K562 (cell line): ENCODE results near the gene CALD1. TPM values are rescaled to one million over a fixed set of nuclear protein-coding genes. Genes with fewer than 3 reads are reported as not detected.

ENCODE experiments used
- ATAC-seq: fragments of 200-7000 bp; cut with Tn5 transposase; 3 replicates; pipeline ENCODE4 v1.9.1; 2020; ENCODE audit warnings: moderate library complexity
- BruUV-seq: library from RNA; stranded (reverse); fragments of 400-500 nt; replicated peaks from 2 replicates; lab custom pipeline; 2021; lab: Mats Ljungman, UMichigan
- CTCF ChIA-PET: fragments of 300-600 bp; formaldehyde crosslinking; extraction: SDS; loops from one replicate; lab custom pipeline; 2021; ENCODE audit warnings: low intra/inter-chr PET ratio; lab: Yijun Ruan, JAX
- POLR2A ChIA-PET: fragments of 300-600, 350-650 bp; sonication (Branson Sonifier 250); formaldehyde crosslinking; extraction: SDS; loops from one replicate; lab custom pipeline; 2021; ENCODE audit warnings: antibody characterized with exemption, inconsistent platforms; lab: Yijun Ruan, JAX
- DNase-seq, 4 experiments: peaks; one replicate each; pipeline versions ENCODE4 v3.0.0 to v3.0.0-alpha.2; 2011 to 2018; ENCODE audit warnings: low spot score in 3 of 4, mixed read lengths in 3 of 4; ENCODE audit errors: extremely low read depth in 1 of 4
- FAIRE-seq: peaks from 2 replicates; lab custom pipeline; 2011; peaks lifted over from hg19 to GRCh38; lab: Jason Lieb, UNC
- H2AFZ ChIP-seq: 2 replicates; pipeline ENCODE4 v1.6.0; 2011; ENCODE audit warnings: low read depth, low read length, control low read depth, inconsistent platforms
- H3K27ac ChIP-seq: fragments of 200-600 bp; 3 replicates; pipeline ENCODE4 v1.8.0; 2011; ENCODE audit warnings: low read depth, mild to moderate bottlenecking, control low read depth, inconsistent platforms, low read length, moderate library complexity, mixed read lengths; ENCODE audit errors: extremely low read depth
- H3K27me3 ChIP-seq, 2 experiments: fragments of 300-600 bp in 1 of 2; 2 replicates in 1 of 2; 3 replicates in 1 of 2; pipeline versions ENCODE4 v1.6.0 to v1.8.0; 2011; ENCODE audit warnings: inconsistent platforms in 2 of 2, low read length in 2 of 2, mild to moderate bottlenecking in 1 of 2, mixed read lengths in 1 of 2, moderate library complexity in 1 of 2; ENCODE audit not compliant: control insufficient read depth in 2 of 2, insufficient read depth in 2 of 2
- H3K36me3 ChIP-seq: fragments of 300-600 bp; 3 replicates; pipeline ENCODE4 v1.8.0; 2011; ENCODE audit warnings: mild to moderate bottlenecking, low read length, inconsistent platforms; ENCODE audit not compliant: control insufficient read depth, insufficient read depth
- H3K4me1 ChIP-seq, 2 experiments: fragments of 200-600 bp in 1 of 2; replicated peaks in 1 of 2; 2 replicates in 1 of 2; 3 replicates in 1 of 2; pipeline versions ENCODE4 v1.5.1 to v1.8.0; 2011; ENCODE audit warnings: inconsistent platforms in 2 of 2, low read length in 2 of 2, mild to moderate bottlenecking in 1 of 2, mixed read lengths in 1 of 2, moderate library complexity in 1 of 2; ENCODE audit not compliant: control insufficient read depth in 2 of 2, insufficient read depth in 2 of 2
- H3K4me2 ChIP-seq: 2 replicates; pipeline ENCODE4 v1.6.1; 2011; ENCODE audit warnings: low read length, control low read depth, inconsistent platforms, mixed read lengths; ENCODE audit not compliant: insufficient read depth
- H3K4me3 ChIP-seq: fragments of 200-600 bp; sonication (generic), shearing (Covaris generic); 2 replicates; pipeline ENCODE4 v1.5.1; 2016; ENCODE audit warnings: control low read depth, inconsistent platforms
- H3K79me2 ChIP-seq: fragments of 200-600 bp; 3 replicates; pipeline ENCODE4 v1.8.0; 2011; ENCODE audit warnings: low read length, inconsistent platforms; ENCODE audit not compliant: control insufficient read depth, insufficient read depth
- H3K9ac ChIP-seq, 2 experiments: 2 replicates each; pipeline versions ENCODE4 v1.6.0 to v1.6.1; 2011; ENCODE audit warnings: low read depth in 2 of 2, low read length in 2 of 2, control low read depth in 1 of 2, inconsistent platforms in 1 of 2, mild to moderate bottlenecking in 1 of 2, mixed read lengths in 1 of 2; ENCODE audit not compliant: insufficient read depth in 1 of 2
- H3K9me1 ChIP-seq: one replicate; pipeline ENCODE4 v1.6.0; 2011; ENCODE audit warnings: inconsistent platforms, mild to moderate bottlenecking, low read length, moderate library complexity; ENCODE audit not compliant: control insufficient read depth, insufficient read depth
- H3K9me3 ChIP-seq: replicated peaks from 2 replicates; pipeline ENCODE4 v1.5.1; 2011; ENCODE audit warnings: low read depth, low read length, inconsistent platforms; ENCODE audit not compliant: control insufficient read depth, insufficient read depth
- H4K20me1 ChIP-seq: replicated peaks from 2 replicates; pipeline ENCODE4 v1.6.1; 2011; ENCODE audit warnings: low read length, inconsistent platforms, mixed read lengths; ENCODE audit not compliant: control insufficient read depth, insufficient read depth
- THAP7 ChIP-seq: fragments of 250-450 bp; sonication (Bioruptor Pico); IDR thresholded peaks from 2 replicates; pipeline ENCODE4 v1.5.0; 2021
- ZNF592 ChIP-seq: fragments of 450-650 bp; IDR thresholded peaks from 2 replicates; pipeline ENCODE4 v1.6.1; 2017; ENCODE audit warnings: antibody characterized with exemption, mild to moderate bottlenecking
- ZNF785 ChIP-seq: fragments of 250-450 bp; sonication (Bioruptor Pico); IDR thresholded peaks from 2 replicates; pipeline ENCODE4 v1.4.0; 2020; ENCODE audit warnings: mild to moderate bottlenecking
- WGBS: fragments of 100-300 bp; shearing (Covaris generic); methylation state at CpG from one replicate; pipeline ENCODE4 v1.1.6; 2016; ENCODE audit warnings: low coverage, mixed read lengths; ENCODE audit not compliant: insufficient coverage; ENCODE audit errors: missing lambda C conversion rate; 5-methylcytosine and 5-hydroxymethylcytosine counted together
- in situ Hi-C: fragments of 300-500 bp; cut with MboI; formaldehyde crosslinking; loops from 4 replicates; pipeline ENCODE4 v1.15.0; 2018; ENCODE audit warnings: inconsistent platforms, mixed read lengths
- intact Hi-C: fragments of 100-400 bp; cut with micrococcal nuclease; formaldehyde crosslinking; loops from 2 replicates; pipeline ENCODE4 v1.14.2; 2022
- polyA plus RNA-seq, 8 experiments: library from polyadenylated mRNA; depleted of rRNA in 4 of 8; stranded (reverse) in 5 of 8; unstranded in 3 of 8; fragments of >200 nt; fragmentation: Nextera tagmentation in 2 of 8; fragmentation: Illumina TruSeq in 1 of 8; extraction: Ambion mirVana in 2 of 8; extraction: Trizol in 1 of 8; gene quantifications; 2 replicates each; pipeline versions ENCODE4 v1.2.1 to v1.2.3, GENCODE V29; 2011 to 2014; ENCODE audit warnings: inconsistent platforms in 1 of 8, missing spikeins in 1 of 8
- total RNA-seq, 7 experiments: library from RNA; depleted of rRNA in 6 of 7; stranded (reverse); fragments of >200 nt in 6 of 7; fragmentation: Illumina TruSeq in 2 of 7; extraction: Trizol in 2 of 7; gene quantifications; 2 replicates each; pipeline versions ENCODE4 v1.2.1 to v1.2.3, GENCODE V29; 2011 to 2021; ENCODE audit warnings: low replicate concordance in 1 of 7

Gene CALD1
- total and polyA plus RNA-seq, 9 of the 15 experiments (the other 6 are each of a cell fraction or from before 2014, with no cell fraction given), result 0.40 TPM; not detected in 8

- H3K36me3 ChIP-seq, result no peaks in the 10 kb centered on the region
- in situ Hi-C loops (loop anchor here (5.0 to 10.0 kb wide), 2 partner anchors 321 to 504 kb away; no protein-coding TSS in a partner anchor), intact Hi-C loops (loop anchor here (10.0 kb wide), 1 partner anchor 434 kb away; no protein-coding TSS in a partner anchor)
- H3K79me2 ChIP-seq, result no peaks in the 10 kb centered on the region
- no peak overlapping the region for H3K4me3 ChIP-seq
- H3K9me1 ChIP-seq, result no peaks in the 10 kb centered on the region
- no peak for TF ChIP-seq ZNF592
- TF ChIP-seq ZNF785 (CRISPR knock-in tag), result no peak
- TF ChIP-seq THAP7 (CRISPR knock-in tag), result no peak
- ATAC-seq, result no peak
- no TSS peak for BruUV-seq
- H3K9me3 ChIP-seq, result no peaks in the 10 kb centered on the region
- no peak for FAIRE-seq
- H3K27me3 ChIP-seq, result peaks cover 6 to 13% of the 10 kb centered on the region in 2 experiments; a peak in 3 of 5 replicates
- H3K27ac ChIP-seq, result no peak overlapping the region
- no peak for DNase-seq
- no peak overlapping the region for H2AFZ ChIP-seq
- H3K9ac ChIP-seq, result no peak overlapping the region
- 0% methylated on average over 1 of the region's 1 CpG for WGBS
- H4K20me1 ChIP-seq, result no peaks in the 10 kb centered on the region
- ChIA-PET CTCF (no interaction called here), POLR2A (interaction anchor here (0.6 to 1.0 kb wide), 2 partner anchors 8 to 28 kb away, joined by 3 read pairs; no protein-coding TSS in a partner anchor)
- H3K4me2 ChIP-seq, result no peak overlapping the region
- no peaks in the 10 kb centered on the region; a peak in 1 of 5 replicates for H3K4me1 ChIP-seq
Observed at GRCh38 chr7:134948736-134949135, 169.3 kb downstream of the CALD1 start.
